ENCODE data around the gene B3GALT4.

DNA sequence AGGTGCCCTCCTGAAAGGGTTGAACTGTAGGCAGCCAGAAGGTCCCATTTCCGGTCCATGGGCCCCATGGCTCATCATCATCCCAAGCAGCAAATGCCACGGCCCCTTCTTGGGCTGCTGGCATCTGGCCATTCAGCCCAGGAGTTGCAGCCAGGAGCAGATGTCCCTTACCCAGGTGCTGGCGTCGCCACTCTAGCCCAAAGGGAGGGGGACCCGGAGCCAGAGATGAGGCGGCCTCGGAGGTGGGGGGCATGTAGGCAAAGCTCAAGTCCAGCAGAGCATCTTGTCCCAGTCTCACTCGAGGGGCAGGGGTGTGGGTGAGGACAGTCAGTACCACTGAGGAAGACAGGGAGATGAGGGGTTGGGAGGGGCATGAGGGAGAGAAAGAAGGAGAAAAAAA, 28.1 kb downstream of the B3GALT4 start:
- TF ChIP-seq TOX (CRISPR knock-in tag; IDR thresholded peaks at IDR 0.05; ENCODE audit: borderline replicate concordance) (no peak), ARNTL (CRISPR knock-in tag; IDR thresholded peaks at IDR 0.05; ENCODE audit: borderline replicate concordance, low read depth) (no peak), CREB5 (CRISPR knock-in tag; IDR thresholded peaks at IDR 0.05; ENCODE audit: low read depth) (no peak), SNAI2 (CRISPR knock-in tag; IDR thresholded peaks at IDR 0.05) (no peak), GLIS3 (CRISPR knock-in tag; IDR thresholded peaks at IDR 0.05) (no peak), ISL1 (CRISPR knock-in tag; IDR thresholded peaks at IDR 0.05) (no peak)
- TF ChIP-seq, protein P1, sequence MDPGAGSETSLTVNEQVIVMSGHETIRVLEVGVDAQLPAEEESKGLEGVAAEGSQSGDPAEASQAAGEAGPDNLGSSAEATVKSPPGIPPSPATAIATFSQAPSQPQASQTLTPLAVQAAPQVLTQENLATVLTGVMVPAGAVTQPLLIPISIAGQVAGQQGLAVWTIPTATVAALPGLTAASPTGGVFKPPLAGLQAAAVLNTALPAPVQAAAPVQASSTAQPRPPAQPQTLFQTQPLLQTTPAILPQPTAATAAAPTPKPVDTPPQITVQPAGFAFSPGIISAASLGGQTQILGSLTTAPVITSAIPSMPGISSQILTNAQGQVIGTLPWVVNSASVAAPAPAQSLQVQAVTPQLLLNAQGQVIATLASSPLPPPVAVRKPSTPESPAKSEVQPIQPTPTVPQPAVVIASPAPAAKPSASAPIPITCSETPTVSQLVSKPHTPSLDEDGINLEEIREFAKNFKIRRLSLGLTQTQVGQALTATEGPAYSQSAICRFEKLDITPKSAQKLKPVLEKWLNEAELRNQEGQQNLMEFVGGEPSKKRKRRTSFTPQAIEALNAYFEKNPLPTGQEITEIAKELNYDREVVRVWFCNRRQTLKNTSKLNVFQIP (CRISPR knock-in tag; IDR thresholded peaks at IDR 0.05; ENCODE audit: borderline replicate concordance, low read depth) = no peak
- TF ChIP-seq, protein P2, sequence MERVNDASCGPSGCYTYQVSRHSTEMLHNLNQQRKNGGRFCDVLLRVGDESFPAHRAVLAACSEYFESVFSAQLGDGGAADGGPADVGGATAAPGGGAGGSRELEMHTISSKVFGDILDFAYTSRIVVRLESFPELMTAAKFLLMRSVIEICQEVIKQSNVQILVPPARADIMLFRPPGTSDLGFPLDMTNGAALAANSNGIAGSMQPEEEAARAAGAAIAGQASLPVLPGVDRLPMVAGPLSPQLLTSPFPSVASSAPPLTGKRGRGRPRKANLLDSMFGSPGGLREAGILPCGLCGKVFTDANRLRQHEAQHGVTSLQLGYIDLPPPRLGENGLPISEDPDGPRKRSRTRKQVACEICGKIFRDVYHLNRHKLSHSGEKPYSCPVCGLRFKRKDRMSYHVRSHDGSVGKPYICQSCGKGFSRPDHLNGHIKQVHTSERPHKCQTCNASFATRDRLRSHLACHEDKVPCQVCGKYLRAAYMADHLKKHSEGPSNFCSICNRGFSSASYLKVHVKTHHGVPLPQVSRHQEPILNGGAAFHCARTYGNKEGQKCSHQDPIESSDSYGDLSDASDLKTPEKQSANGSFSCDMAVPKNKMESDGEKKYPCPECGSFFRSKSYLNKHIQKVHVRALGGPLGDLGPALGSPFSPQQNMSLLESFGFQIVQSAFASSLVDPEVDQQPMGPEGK (CRISPR knock-in tag; IDR thresholded peaks at IDR 0.05; ENCODE audit: borderline replicate concordance) = no peak
